Gastrocnemius medialis (tissue), 4 donors: ENCODE results near the gene ELOVL2.

Experiments used
- POLR2A ChIP-seq, 2 donors: fragments of 450-650 bp; IDR thresholded peaks; one replicate each; pipeline ENCODE4 v1.6.1; 2017; ENCODE audit warnings: antibody characterized with exemption in 2 of 2, mild to moderate bottlenecking in 2 of 2, moderate library complexity in 2 of 2
- TF ChIP-seq, protein P1 (sequence below), 5 experiments: fragments of 450-650 bp in 3 of 5; fragments of 200-600 bp in 2 of 5; sonication (generic) in 2 of 5; IDR thresholded peaks in 4 of 5; conservative IDR thresholded peaks in 1 of 5; 1 replicate in 4 of 5; 2 replicates in 1 of 5; pipeline ENCODE4 v1.5.1; 2016 to 2019; ENCODE audit warnings: antibody characterized with exemption in 5 of 5, mild to moderate bottlenecking in 3 of 5, moderate library complexity in 3 of 5

DNA sequence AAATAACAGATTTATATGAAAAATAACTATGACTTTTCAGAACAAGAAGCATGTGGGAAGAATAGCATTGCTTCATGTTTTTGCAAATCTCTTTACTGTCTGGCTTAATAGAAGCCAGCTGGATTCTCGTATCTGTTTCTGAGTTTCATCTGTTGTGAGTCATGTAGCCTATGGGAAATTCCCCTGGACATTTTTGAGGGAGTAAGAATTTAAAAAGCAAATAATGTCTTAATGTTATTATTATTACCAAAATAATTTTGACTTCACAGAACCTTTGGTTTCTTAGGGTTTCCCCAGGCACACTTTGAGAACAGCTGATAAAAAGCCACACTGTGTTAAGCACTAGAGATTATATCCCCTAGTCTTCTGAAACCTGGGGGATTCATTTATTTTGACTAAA is 81.4 kb downstream of the ELOVL2 start:
- TF ChIP-seq, protein P1, sequence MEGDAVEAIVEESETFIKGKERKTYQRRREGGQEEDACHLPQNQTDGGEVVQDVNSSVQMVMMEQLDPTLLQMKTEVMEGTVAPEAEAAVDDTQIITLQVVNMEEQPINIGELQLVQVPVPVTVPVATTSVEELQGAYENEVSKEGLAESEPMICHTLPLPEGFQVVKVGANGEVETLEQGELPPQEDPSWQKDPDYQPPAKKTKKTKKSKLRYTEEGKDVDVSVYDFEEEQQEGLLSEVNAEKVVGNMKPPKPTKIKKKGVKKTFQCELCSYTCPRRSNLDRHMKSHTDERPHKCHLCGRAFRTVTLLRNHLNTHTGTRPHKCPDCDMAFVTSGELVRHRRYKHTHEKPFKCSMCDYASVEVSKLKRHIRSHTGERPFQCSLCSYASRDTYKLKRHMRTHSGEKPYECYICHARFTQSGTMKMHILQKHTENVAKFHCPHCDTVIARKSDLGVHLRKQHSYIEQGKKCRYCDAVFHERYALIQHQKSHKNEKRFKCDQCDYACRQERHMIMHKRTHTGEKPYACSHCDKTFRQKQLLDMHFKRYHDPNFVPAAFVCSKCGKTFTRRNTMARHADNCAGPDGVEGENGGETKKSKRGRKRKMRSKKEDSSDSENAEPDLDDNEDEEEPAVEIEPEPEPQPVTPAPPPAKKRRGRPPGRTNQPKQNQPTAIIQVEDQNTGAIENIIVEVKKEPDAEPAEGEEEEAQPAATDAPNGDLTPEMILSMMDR (IDR thresholded peaks at IDR 0.05 in 4 of 5, conservative IDR thresholded peaks at IDR 0.05 in 1 of 5), result no peak
- TF ChIP-seq POLR2A (IDR thresholded peaks at IDR 0.05), result no peak
